Suprapubic skin (tissue), 4 donors: ENCODE results near the gene CWF19L1. TPM values are rescaled to one million over a fixed set of nuclear protein-coding genes. Genes with fewer than 3 reads are reported as not detected.
"Not testable (repeated sequence)": the region's sequence is repeated elsewhere in the genome, so short reads cannot be mapped to it uniquely, and the experiment has no call there.

ENCODE experiments used
- DNase-seq, 2 donors: peaks; one replicate each; pipeline ENCODE4 v3.0.0-alpha.2; 2019; ENCODE audit warnings: low spot score in 2 of 2
- H3K27ac ChIP-seq: fragments of 200-600 bp; sonication (generic); one replicate; pipeline ENCODE4 v1.5.1; 2019
- H3K27me3 ChIP-seq: fragments of 200-600 bp; sonication (generic); one replicate; pipeline ENCODE4 v1.5.1; 2019
- H3K36me3 ChIP-seq: fragments of 200-600 bp; sonication (generic); one replicate; pipeline ENCODE4 v1.5.1; 2019
- H3K4me1 ChIP-seq: fragments of 200-600 bp; sonication (generic); one replicate; pipeline ENCODE4 v1.5.1; 2019
- H3K4me3 ChIP-seq: fragments of 200-600 bp; sonication (generic); one replicate; pipeline ENCODE4 v1.5.1; 2019; ENCODE audit warnings: mild to moderate bottlenecking
- H3K9me3 ChIP-seq: fragments of 200-600 bp; sonication (generic); one replicate; pipeline ENCODE4 v1.5.1; 2019
- EP300 ChIP-seq: sonication (generic); formaldehyde crosslinking; IDR thresholded peaks from one replicate; pipeline ENCODE4 v1.6.1; 2017; ENCODE audit warnings: antibody characterized with exemption
- POLR2A ChIP-seq, 2 donors: fragments of 450-650 bp; IDR thresholded peaks; one replicate each; pipeline ENCODE4 v1.6.1; 2017; ENCODE audit warnings: antibody characterized with exemption in 2 of 2, mild to moderate bottlenecking in 2 of 2, moderate library complexity in 2 of 2
- POLR2AphosphoS5 ChIP-seq, 3 donors: sonication (generic); formaldehyde crosslinking; IDR thresholded peaks; one replicate each; pipeline ENCODE4 v1.6.1; 2017; ENCODE audit warnings: antibody characterized with exemption in 3 of 3
- WGBS: methylation state at CpG from one replicate; pipeline ENCODE4 v1.1.5; 2018; 5-methylcytosine and 5-hydroxymethylcytosine counted together
- total RNA-seq, 4 donors: library from RNA; depleted of rRNA; stranded (reverse); fragments of >200 nt; gene quantifications; one replicate each; pipeline ENCODE4 v1.1.0, GENCODE V29; 2016
- TF ChIP-seq, protein P1 (sequence below), 2 donors: fragments of 200-600 bp in 1 of 2; fragments of 450-650 bp in 1 of 2; sonication (generic) in 1 of 2; IDR thresholded peaks; one replicate each; pipeline ENCODE4 v1.5.1; 2016 to 2019; ENCODE audit warnings: antibody characterized with exemption in 2 of 2, mild to moderate bottlenecking in 1 of 2, moderate library complexity in 1 of 2

The CWF19L1 gene
- total RNA-seq, 4 donors from 2014 or later, result 14.3 to 27.9 (median 22.6) TPM

DNA sequence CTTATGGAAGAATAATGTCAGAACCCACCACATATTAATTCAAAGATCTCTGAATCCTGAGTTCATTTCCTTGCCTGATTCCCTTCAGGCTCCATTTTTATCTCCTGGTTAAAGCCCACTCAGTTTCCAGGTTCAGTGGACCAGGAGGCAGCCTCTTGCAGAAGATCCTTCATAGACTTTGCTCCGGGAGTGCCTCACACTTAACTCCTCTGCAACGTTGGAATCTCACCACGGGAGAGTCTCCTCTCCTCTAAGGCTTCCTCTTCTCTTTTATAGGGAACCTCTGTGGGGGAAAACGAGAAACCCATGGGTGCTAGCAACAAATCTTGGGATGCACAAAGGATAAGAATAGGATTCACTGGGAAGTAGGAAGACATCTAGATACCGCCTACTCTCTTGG is 20.8 kb upstream of the CWF19L1 start:
- 80% methylated on average over 5 of the region's 5 CpGs for WGBS
- Histone ChIP-seq H3K27ac (no peak overlapping the region), H3K4me1 (peaks cover 17% of the 10 kb centered on the region), H3K27me3 (peaks cover 4% of the 10 kb centered on the region), H3K9me3 (no peaks in the 10 kb centered on the region), H3K4me3 (no peak overlapping the region), H3K36me3 (peaks cover 5% of the 10 kb centered on the region)
- DNase-seq, result no peak
- no peak for TF ChIP-seq POLR2A (IDR thresholded peaks at IDR 0.05)
- TF ChIP-seq, protein P1, sequence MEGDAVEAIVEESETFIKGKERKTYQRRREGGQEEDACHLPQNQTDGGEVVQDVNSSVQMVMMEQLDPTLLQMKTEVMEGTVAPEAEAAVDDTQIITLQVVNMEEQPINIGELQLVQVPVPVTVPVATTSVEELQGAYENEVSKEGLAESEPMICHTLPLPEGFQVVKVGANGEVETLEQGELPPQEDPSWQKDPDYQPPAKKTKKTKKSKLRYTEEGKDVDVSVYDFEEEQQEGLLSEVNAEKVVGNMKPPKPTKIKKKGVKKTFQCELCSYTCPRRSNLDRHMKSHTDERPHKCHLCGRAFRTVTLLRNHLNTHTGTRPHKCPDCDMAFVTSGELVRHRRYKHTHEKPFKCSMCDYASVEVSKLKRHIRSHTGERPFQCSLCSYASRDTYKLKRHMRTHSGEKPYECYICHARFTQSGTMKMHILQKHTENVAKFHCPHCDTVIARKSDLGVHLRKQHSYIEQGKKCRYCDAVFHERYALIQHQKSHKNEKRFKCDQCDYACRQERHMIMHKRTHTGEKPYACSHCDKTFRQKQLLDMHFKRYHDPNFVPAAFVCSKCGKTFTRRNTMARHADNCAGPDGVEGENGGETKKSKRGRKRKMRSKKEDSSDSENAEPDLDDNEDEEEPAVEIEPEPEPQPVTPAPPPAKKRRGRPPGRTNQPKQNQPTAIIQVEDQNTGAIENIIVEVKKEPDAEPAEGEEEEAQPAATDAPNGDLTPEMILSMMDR (IDR thresholded peaks at IDR 0.05), result no peak
- TF ChIP-seq POLR2AphosphoS5 (IDR thresholded peaks at IDR 0.05), result no peak
- TF ChIP-seq EP300, result no peak

DNA sequence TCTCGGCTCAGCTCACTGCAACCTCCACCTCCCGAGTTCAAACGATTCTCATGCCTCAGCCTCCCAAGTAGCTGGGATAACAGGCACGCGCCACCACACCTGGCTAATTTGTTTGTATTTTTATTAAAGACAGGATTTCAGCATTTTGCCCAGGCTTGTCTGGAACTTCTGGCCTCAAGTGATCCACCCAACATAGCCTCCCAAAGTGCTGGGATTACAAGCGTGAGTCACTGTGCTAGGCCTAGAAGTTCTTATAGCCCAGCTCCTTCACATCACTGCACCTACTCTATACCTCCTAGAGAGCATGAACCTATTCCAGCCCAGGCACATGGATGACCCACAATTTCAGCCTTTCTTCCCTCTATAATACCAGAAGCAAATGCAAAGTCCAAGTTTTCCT is 20.3 kb upstream of the CWF19L1 start:
- Histone ChIP-seq H3K27ac (no peak overlapping the region), H3K4me1 (peaks cover 21% of the 10 kb centered on the region), H3K27me3 (peaks cover under 1% of the 10 kb centered on the region), H3K9me3 (no peaks in the 10 kb centered on the region), H3K36me3 (peaks cover 8% of the 10 kb centered on the region), H3K4me3 (no peak overlapping the region)
- TF ChIP-seq, protein P1 (IDR thresholded peaks at IDR 0.05), result no peak
- TF ChIP-seq EP300 (no peak), POLR2A (IDR thresholded peaks at IDR 0.05) (no peak), POLR2AphosphoS5 (IDR thresholded peaks at IDR 0.05) (no peak)
- DNase-seq, result no peak
- WGBS, result 92% methylated on average over 6 of the region's 6 CpGs

DNA sequence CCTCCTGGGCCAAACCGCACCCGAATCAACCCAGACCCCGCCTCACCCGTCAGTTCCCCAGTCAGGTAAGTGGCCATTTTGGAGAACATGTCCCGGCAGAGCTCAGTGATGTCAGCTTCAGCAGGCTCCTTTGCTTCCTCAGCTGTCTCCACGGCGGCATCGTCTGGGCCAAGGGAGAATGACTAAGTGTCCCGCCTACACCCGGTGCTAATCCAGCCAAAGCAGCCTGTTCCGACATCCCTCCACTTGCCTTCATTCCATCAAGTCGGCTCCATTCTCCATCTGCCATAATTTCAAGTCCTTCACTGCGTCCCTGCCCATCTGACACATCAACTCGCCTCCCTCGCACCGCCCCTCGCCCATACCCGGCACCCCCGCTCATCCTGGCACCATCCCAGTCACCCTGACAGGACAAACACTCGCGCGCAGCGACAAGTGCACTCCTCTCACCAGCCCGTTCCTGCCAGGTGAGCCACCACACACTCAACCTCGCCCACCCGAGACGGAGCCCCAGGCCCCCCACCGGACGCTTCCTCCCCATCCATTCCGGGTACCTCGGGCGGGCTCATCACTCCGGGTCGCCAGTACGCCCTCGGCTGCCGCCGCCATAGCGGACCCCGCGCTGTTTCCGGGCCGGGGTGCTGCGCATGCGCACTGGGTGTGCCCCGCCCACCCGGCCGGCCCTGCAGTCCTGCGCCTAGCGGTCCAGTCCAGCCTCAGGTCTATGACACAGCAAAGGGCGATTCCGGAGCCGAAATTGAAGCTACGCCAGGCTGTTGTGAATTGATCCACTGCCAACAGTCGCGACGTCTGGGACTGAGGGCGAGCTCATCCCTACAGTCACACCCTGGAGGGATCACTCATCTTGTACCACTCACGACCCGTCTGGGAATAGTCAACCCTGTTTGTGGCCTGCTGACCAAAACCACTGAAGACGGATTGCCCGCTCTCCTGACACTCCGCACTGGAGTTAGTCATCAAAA is 18.9 kb upstream of the CWF19L1 start, which contains the start of gene BLOC1S2:
Gene BLOC1S2, minus strand, starts transcription at position 630 of the 983 bp plus-strand sequence. Its CDS starts 21 bp downstream, at position 609.
- 3% methylated on average over 37 of the region's 63 CpGs for WGBS

DNA sequence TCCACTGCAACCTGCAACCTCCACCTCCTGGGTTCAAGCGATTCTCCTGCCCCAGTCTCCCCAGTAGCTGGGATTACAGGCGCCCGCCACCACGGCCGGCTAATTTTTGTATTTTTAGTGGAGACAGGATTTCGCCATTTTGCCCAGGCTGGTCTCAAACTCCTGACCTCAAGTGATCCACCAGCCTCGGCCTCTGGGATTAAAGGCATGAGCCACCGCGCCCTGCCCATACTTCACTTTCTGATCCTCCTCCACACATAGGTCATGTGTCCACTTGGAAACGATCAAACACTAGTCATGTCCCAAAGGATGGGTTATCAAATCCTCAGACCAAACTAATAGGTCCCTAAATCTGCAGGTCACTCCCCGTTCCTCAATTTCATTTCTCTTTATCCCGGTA is 17.9 kb upstream of the CWF19L1 start:
- H3K27ac ChIP-seq, result peak overlapping the region; percentile 95
- peak overlapping the region; percentile 93 for H3K4me3 ChIP-seq
- H3K36me3 ChIP-seq, result peaks cover 28% of the 10 kb centered on the region
- 87% methylated on average over 12 of the region's 12 CpGs for WGBS
- not testable (repeated sequence) for H3K27me3 ChIP-seq, DNase-seq, H3K9me3 ChIP-seq
- H3K4me1 ChIP-seq, result peaks cover 23% of the 10 kb centered on the region

More for the DNA sequence above, 18.9 kb upstream of the CWF19L1 start, which contains the start of gene BLOC1S2:
- H3K4me1 ChIP-seq, result peaks cover 23% of the 10 kb centered on the region
- no peaks in the 10 kb centered on the region for H3K9me3 ChIP-seq
- H3K4me3 ChIP-seq, result peak within 1 kb of the TSS; percentile 93
- H3K27ac ChIP-seq, result peak within 1 kb of the TSS; percentile 95
- TF ChIP-seq POLR2AphosphoS5 (IDR thresholded peaks at IDR 0.05) (peak in 2 of 3 donors; percentile 35 to 36), POLR2A (IDR thresholded peaks at IDR 0.05) (peak; percentile 36 to 80), EP300 (no peak)
- TF ChIP-seq, protein P1 (IDR thresholded peaks at IDR 0.05), result peak in 1 of 2 donors; percentile 11
- no peaks in the 10 kb centered on the region for H3K27me3 ChIP-seq
- peak; percentile 92 for DNase-seq
- H3K36me3 ChIP-seq, result peaks cover 18% of the 10 kb centered on the region

DNA sequence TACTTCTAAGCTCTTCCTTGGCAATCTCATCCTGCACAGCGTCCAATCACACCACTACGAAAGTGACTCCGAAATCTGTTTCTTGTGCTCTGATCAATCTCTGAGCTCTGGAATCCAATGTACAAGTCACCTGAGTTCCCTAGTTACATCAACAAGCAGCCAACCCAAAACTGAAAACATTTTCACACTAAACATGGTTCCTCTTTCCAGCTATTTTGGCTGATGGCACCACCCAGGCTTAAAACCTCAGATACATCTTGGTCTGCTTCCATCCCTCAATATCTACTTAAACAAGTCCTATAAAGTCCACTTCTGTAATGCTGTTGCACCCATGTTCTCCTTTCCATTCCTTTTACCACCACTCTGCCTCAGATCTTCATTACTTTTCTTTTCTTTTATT is 15.5 kb upstream of the CWF19L1 start:
- H3K4me3 ChIP-seq, result no peak overlapping the region
- DNase-seq, result no peak
- peaks cover 45% of the 10 kb centered on the region for H3K36me3 ChIP-seq
- WGBS, result 95% methylated on average over 3 of the region's 3 CpGs
- TF ChIP-seq, protein P1 (IDR thresholded peaks at IDR 0.05), result no peak
- TF ChIP-seq EP300 (no peak), POLR2AphosphoS5 (IDR thresholded peaks at IDR 0.05) (no peak), POLR2A (IDR thresholded peaks at IDR 0.05) (no peak)
- H3K9me3 ChIP-seq, result no peaks in the 10 kb centered on the region
- H3K27ac ChIP-seq, result no peak overlapping the region
- H3K4me1 ChIP-seq, result peaks cover 23% of the 10 kb centered on the region
- H3K27me3 ChIP-seq, result no peaks in the 10 kb centered on the region

DNA sequence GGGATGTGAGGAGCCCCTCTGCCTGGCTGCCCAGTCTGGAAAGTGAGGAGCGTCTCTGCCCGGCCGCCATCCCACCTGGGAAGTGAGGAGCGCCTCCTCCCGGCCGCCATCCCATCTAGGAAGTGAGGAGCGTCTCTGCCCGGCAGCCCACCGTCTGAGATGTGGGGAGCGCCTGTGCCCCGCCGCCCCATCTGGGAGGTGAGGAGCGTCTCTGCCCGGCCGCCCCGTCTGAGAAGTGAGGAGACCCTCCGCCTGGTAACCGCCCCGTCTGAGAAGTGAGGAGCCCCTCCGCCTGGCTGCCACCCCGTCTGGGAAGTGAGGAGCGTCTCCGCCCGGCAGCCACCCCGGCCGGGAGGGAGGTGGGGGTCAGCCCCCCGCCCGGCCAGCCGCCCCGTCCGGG is 9.5 kb upstream of the CWF19L1 start:
- peaks cover 55% of the 10 kb centered on the region for H3K36me3 ChIP-seq
- WGBS, result 95% methylated on average over 4 of the region's 31 CpGs
- not testable (repeated sequence) for H3K27ac ChIP-seq, H3K4me1 ChIP-seq, H3K4me3 ChIP-seq, DNase-seq, H3K9me3 ChIP-seq, H3K27me3 ChIP-seq
